SK-N-SH (cell line): ENCODE measurements around the gene MFNG. TPM values are rescaled to one million over a fixed set of nuclear protein-coding genes. Genes with fewer than 3 reads are reported as not detected.
A peak's percentile ranks its signal among the peaks of the same experiment; 100 is the strongest.

Experiments
- CTCF ChIA-PET: fragments of 300-600, 350-600 bp; formaldehyde crosslinking; extraction: SDS; loops from one replicate; lab custom pipeline; 2021; lab: Yijun Ruan, JAX
- POLR2A ChIA-PET: fragments of 350-600 bp; sonication (Branson Sonifier 250); formaldehyde crosslinking; extraction: SDS; loops from one replicate; lab custom pipeline; 2020; ENCODE audit warnings: antibody characterized with exemption, inconsistent platforms; lab: Yijun Ruan, JAX
- DNase-seq: peaks from one replicate; pipeline ENCODE4 v3.0.0; 2012
- H2AFZ ChIP-seq: fragments of 200-600 bp; sonication (generic); 2 replicates; pipeline ENCODE4 v1.8.1; 2016; ENCODE audit warnings: antibody characterized with exemption, mild to moderate bottlenecking, low read depth
- H3F3A ChIP-seq: fragments of 200-600 bp; sonication (generic); replicated peaks from 2 replicates; pipeline ENCODE3; 2016; ENCODE audit warnings: antibody characterized with exemption, mild to moderate bottlenecking; ENCODE audit not compliant: insufficient read depth
- H3K27ac ChIP-seq, 2 experiments: fragments of 200-500 bp in 1 of 2; fragments of 200-600 bp in 1 of 2; sonication (Bioruptor generic) in 1 of 2; sonication (generic), shearing (Covaris generic) in 1 of 2; 2 replicates each; pipeline versions ENCODE4 v1.5.1 to v1.6.1; 2014 to 2016; ENCODE audit warnings: low read depth in 2 of 2, inconsistent platforms in 1 of 2, low read length in 1 of 2, mild to moderate bottlenecking in 1 of 2, mixed read lengths in 1 of 2
- H3K27me3 ChIP-seq: fragments of 200-600 bp; sonication (generic), shearing (Covaris generic); 2 replicates; pipeline ENCODE4 v1.6.1; 2016; ENCODE audit warnings: mixed run types; ENCODE audit not compliant: insufficient read depth
- H3K36me3 ChIP-seq, 2 experiments: fragments of 200-500 bp in 1 of 2; fragments of 200-600 bp in 1 of 2; sonication (Bioruptor generic) in 1 of 2; sonication (generic) in 1 of 2; replicated peaks in 1 of 2; 2 replicates each; pipeline versions ENCODE3 to v1.5.1; 2014 to 2016; ENCODE audit warnings: low read length in 1 of 2, mild to moderate bottlenecking in 1 of 2; ENCODE audit not compliant: insufficient read depth in 2 of 2, control insufficient read depth in 1 of 2
- H3K4me1 ChIP-seq, 2 experiments: fragments of 200-500 bp in 1 of 2; fragments of 200-600 bp in 1 of 2; sonication (Bioruptor generic) in 1 of 2; sonication (generic), shearing (Covaris generic) in 1 of 2; 2 replicates each; pipeline versions ENCODE4 v1.5.1 to v1.6.1; 2014 to 2016; ENCODE audit warnings: low read depth in 1 of 2, low read length in 1 of 2, mixed run types in 1 of 2; ENCODE audit not compliant: insufficient read depth in 2 of 2, control insufficient read depth in 1 of 2
- H3K4me2 ChIP-seq: fragments of 200-600 bp; sonication (generic), shearing (Covaris generic); 2 replicates; pipeline ENCODE4 v1.6.1; 2017; ENCODE audit warnings: mixed run types
- H3K4me3 ChIP-seq, 2 experiments: fragments of 200-500 bp in 1 of 2; fragments of 200-600 bp in 1 of 2; sonication (Bioruptor generic) in 1 of 2; sonication (generic), shearing (Covaris generic) in 1 of 2; 2 replicates each; pipeline versions ENCODE4 v1.5.1 to v1.8.1; 2014 to 2016; ENCODE audit warnings: low read depth in 2 of 2, inconsistent platforms in 1 of 2, low read length in 1 of 2, mild to moderate bottlenecking in 1 of 2, mixed read lengths in 1 of 2, moderate library complexity in 1 of 2
- H3K79me2 ChIP-seq: fragments of 200-600 bp; sonication (generic); 2 replicates; pipeline ENCODE4 v1.8.1; 2017; ENCODE audit warnings: mild to moderate bottlenecking; ENCODE audit not compliant: insufficient read depth
- H3K9ac ChIP-seq: fragments of 200-600 bp; sonication (generic); 2 replicates; pipeline ENCODE4 v1.6.1; 2017; ENCODE audit warnings: mixed run types
- H3K9me2 ChIP-seq: fragments of 200-600 bp; sonication (generic); 2 replicates; pipeline ENCODE4 v1.6.1; 2017; ENCODE audit warnings: mixed run types
- H3K9me3 ChIP-seq: fragments of 200-600 bp; sonication (generic); 2 replicates; pipeline ENCODE4 v1.6.1; 2017; ENCODE audit warnings: mixed run types, mild to moderate bottlenecking, moderate library complexity
- H4K20me1 ChIP-seq: fragments of 200-600 bp; sonication (generic); 2 replicates; pipeline ENCODE4 v1.6.1; 2017; ENCODE audit warnings: mild to moderate bottlenecking, mixed run types; ENCODE audit not compliant: insufficient read depth
- CHD2 ChIP-seq: fragments of 150-350 bp; IDR thresholded peaks from 2 replicates; pipeline ENCODE4 v1.6.1; 2018; ENCODE audit warnings: low read length; ENCODE audit not compliant: partially characterized antibody
- ELF1 ChIP-seq: IDR thresholded peaks from 2 replicates; pipeline ENCODE4 v1.4.0; 2012
- EP300 ChIP-seq, 2 experiments: IDR thresholded peaks; 2 replicates each; pipeline versions ENCODE4 v1.4.0 to v1.6.1; 2012; ENCODE audit warnings: borderline replicate concordance in 1 of 2, low read depth in 1 of 2, low read length in 1 of 2
- FOSL2 ChIP-seq: IDR thresholded peaks from 2 replicates; pipeline ENCODE4 v1.4.0; 2012; ENCODE audit warnings: low read depth, mild to moderate bottlenecking, moderate library complexity, borderline replicate concordance
- FOXJ3 ChIP-seq: sonication (generic); formaldehyde crosslinking; IDR thresholded peaks from 2 replicates; pipeline ENCODE4 v1.5.1; 2020; ENCODE audit warnings: mild to moderate bottlenecking, missing genetic modification reagents
- GABPA ChIP-seq: IDR thresholded peaks from 2 replicates; pipeline ENCODE4 v1.4.0; 2012; ENCODE audit warnings: low read depth, mild to moderate bottlenecking
- GATA2 ChIP-seq: sonication (generic); formaldehyde crosslinking; IDR thresholded peaks from 2 replicates; pipeline ENCODE4 v1.5.0; 2020; ENCODE audit warnings: mild to moderate bottlenecking, missing genetic modification reagents
- JUND ChIP-seq: IDR thresholded peaks from 2 replicates; pipeline ENCODE4 v1.4.0; 2012
- MAX ChIP-seq: IDR thresholded peaks from 2 replicates; pipeline ENCODE4 v1.4.0; 2012; ENCODE audit warnings: low read depth
- MEF2A ChIP-seq: IDR thresholded peaks from 2 replicates; pipeline ENCODE4 v1.4.0; 2012; ENCODE audit warnings: low read depth, borderline replicate concordance
- NFIC ChIP-seq: IDR thresholded peaks from 2 replicates; pipeline ENCODE4 v1.4.0; 2012; ENCODE audit warnings: borderline replicate concordance
- POLR2AphosphoS5 ChIP-seq: IDR thresholded peaks from 2 replicates; pipeline ENCODE4 v1.6.1; 2012; ENCODE audit warnings: low read depth, low read length
- RFX5 ChIP-seq: IDR thresholded peaks from 2 replicates; pipeline ENCODE4 v1.6.1; 2012; ENCODE audit warnings: mild to moderate bottlenecking, improper control_type of control experiment, low read length
- RXRA ChIP-seq: IDR thresholded peaks from 2 replicates; pipeline ENCODE4 v1.4.0; 2012; ENCODE audit warnings: low read depth, mild to moderate bottlenecking, borderline replicate concordance
- TCF12 ChIP-seq: IDR thresholded peaks from 2 replicates; pipeline ENCODE4 v1.4.0; 2012
- TEAD4 ChIP-seq: IDR thresholded peaks from 2 replicates; pipeline ENCODE4 v1.4.0; 2012; ENCODE audit warnings: mild to moderate bottlenecking, borderline replicate concordance; ENCODE audit not compliant: insufficient read depth
- USF1 ChIP-seq: IDR thresholded peaks from 2 replicates; pipeline ENCODE4 v1.4.0; 2012; ENCODE audit warnings: low read depth, borderline replicate concordance
- USF2 ChIP-seq: fragments of 150-350 bp; IDR thresholded peaks from 2 replicates; pipeline ENCODE4 v1.6.1; 2017; ENCODE audit warnings: antibody characterized with exemption, low read length, low read depth, borderline replicate concordance
- ZBTB33 ChIP-seq: IDR thresholded peaks from 2 replicates; pipeline ENCODE4 v1.4.0; 2012; ENCODE audit warnings: low read depth, borderline replicate concordance
- WGBS: methylation state at CpG from one replicate; pipeline ENCODE4 v1.1.6; 2017; ENCODE audit warnings: low lambda C conversion rate; 5-methylcytosine and 5-hydroxymethylcytosine counted together
- polyA plus RNA-seq, 3 experiments: library from polyadenylated mRNA; depleted of rRNA; stranded (reverse); fragments of >200 nt; gene quantifications; 2 replicates each; pipeline ENCODE4 v1.2.3, GENCODE V29; 2012

MFNG gene
- polyA plus RNA-seq, 1 of the 3 experiments (the other 2 are of a cell fraction) = 0.18 TPM

GRCh38 chr22:37455896-37456295, 30.3 kb downstream of the MFNG start:
- peak overlapping the region; percentile 55 for H3K4me2 ChIP-seq
- H3K9me2 ChIP-seq = no peaks in the 10 kb centered on the region
- H4K20me1 ChIP-seq = no peaks in the 10 kb centered on the region
- H3F3A ChIP-seq = peaks cover 11% of the 10 kb centered on the region
- H3K27me3 ChIP-seq = no peaks in the 10 kb centered on the region
- H3K9me3 ChIP-seq = no peaks in the 10 kb centered on the region
- H3K27ac ChIP-seq = peak overlapping the region in 1 of 2 experiments; percentile 75; a peak in 2 of 4 replicates
- DNase-seq = no peak
- no peak overlapping the region for H2AFZ ChIP-seq
- H3K36me3 ChIP-seq = no peaks in the 10 kb centered on the region
- TF ChIP-seq RFX5 (no peak), GATA2 (CRISPR knock-in tag) (no peak), CHD2 (no peak), GABPA (no peak), FOXJ3 (CRISPR knock-in tag) (no peak), MEF2A (no peak), ELF1 (no peak), JUND (no peak)
- H3K9ac ChIP-seq = no peak overlapping the region
- peaks cover 0 to 16% of the 10 kb centered on the region in 2 experiments; a peak in 1 of 4 replicates for H3K4me1 ChIP-seq
- 85% methylated on average over 13 of the region's 14 CpGs for WGBS
- CTCF ChIA-PET = interaction anchor here (0.8 to 9.3 kb wide), 15 partner anchors 11 to 196 kb away, joined by 3 to 203 read pairs (median 5); partner anchors contain the start of genes CARD10 and ELFN2
- no peak overlapping the region for H3K4me3 ChIP-seq
- POLR2A ChIA-PET = no interaction called here
- no peaks in the 10 kb centered on the region for H3K79me2 ChIP-seq

GRCh38 chr22:37454857-37455686, 31.1 kb downstream of the MFNG start:
- H3K4me3 ChIP-seq = 0 out of 4 replicates have a peak overlapping the region, but pooled peaks of 1 of the 2 experiments have one; percentile 10
- POLR2A ChIA-PET = no interaction called here

More at GRCh38 chr22:37454857-37455686, 31.1 kb downstream of the MFNG start:
- Histone ChIP-seq H3K9me3 (no peaks in the 10 kb centered on the region), H3K79me2 (no peaks in the 10 kb centered on the region), H3K4me2 (peak overlapping the region; percentile 55), H2AFZ (no peak overlapping the region), H3K27me3 (no peaks in the 10 kb centered on the region), H3K36me3 (no peaks in the 10 kb centered on the region), H3F3A (peaks cover 11% of the 10 kb centered on the region), H3K9ac (peak overlapping the region; percentile 15; the same call in 1 of the 2 replicates), H3K4me1 (peaks cover 0 to 16% of the 10 kb centered on the region in 2 experiments; a peak in 1 of 4 replicates), H4K20me1 (no peaks in the 10 kb centered on the region), H3K9me2 (no peaks in the 10 kb centered on the region), H3K27ac (peak overlapping the region; percentile 18 to 75; a peak in 3 of 4 replicates)
- no peak for DNase-seq
- CTCF ChIA-PET = interaction anchor here (1.0 to 9.3 kb wide), 8 partner anchors 10 to 195 kb away, joined by 4 to 203 read pairs (median 12); partner anchors contain the start of gene ELFN2
- peak; percentile 63; the same call in 1 of the 2 replicates for TF ChIP-seq TCF12
- 0 out of 2 replicates have a peak, but pooled peaks have one; percentile 29 for TF ChIP-seq USF2
- TF ChIP-seq POLR2AphosphoS5 = no peak
- no peak for TF ChIP-seq ZBTB33
- peak; percentile 80 for TF ChIP-seq MAX
- TF ChIP-seq TEAD4 = 0 out of 2 replicates have a peak, but pooled peaks have one; percentile 17
- TF ChIP-seq NFIC = no peak; the same call in none of the 2 replicates
- TF ChIP-seq EP300 (IDR thresholded peaks at IDR 0.05; ENCODE audit: borderline replicate concordance in 1 of 2, low read depth in 1 of 2, low read length in 1 of 2) = peak in 1 of 2 experiments; percentile 58; a peak in 1 of 4 replicates
- TF ChIP-seq JUND = peak; percentile 63; the same call in 1 of the 2 replicates
- peak; percentile 28; the same call in 1 of the 2 replicates for TF ChIP-seq RXRA
- peak; percentile 72; the same call in 1 of the 2 replicates for TF ChIP-seq FOSL2
- peak; percentile 68; the same call in 1 of the 2 replicates for TF ChIP-seq USF1
- 36% methylated on average over 20 of the region's 21 CpGs for WGBS
